Measurements from ENCODE around the gene INPP5E. TPM values are rescaled to one million over a fixed set of nuclear protein-coding genes. Genes with fewer than 3 reads are reported as not detected.

Gene INPP5E
- total RNA-seq, 6 experiments from 2014 or later, result 5.9 to 7.6 (median 6.0) TPM

- no peak for DNase-seq
- no peak overlapping the region for H3K4me3 ChIP-seq
- H3K4me1 ChIP-seq, result peaks cover 0 to 21% (median 5%) of the 10 kb centered on the region in 4 donors
- intact Hi-C loops (cut with DNase I), result no loop called here
- H3K27ac ChIP-seq, result no peak overlapping the region
- no peak for ATAC-seq
- H3K36me3 ChIP-seq, result peaks cover 0 to 9% (median 3%) of the 10 kb centered on the region in 4 donors
- no peak for TF ChIP-seq CTCF (IDR thresholded peaks at IDR 0.05)
- no peak for TF ChIP-seq POLR2A (IDR thresholded peaks at IDR 0.05)
- 82% methylated on average over 5 of the region's 17 CpGs for WGBS (ENCODE audit: insufficient coverage, low coverage, low lambda C conversion rate, missing lambda C conversion rate)
- H3K9me3 ChIP-seq, result no peaks in the 10 kb centered on the region
- H3K27me3 ChIP-seq, result no peaks in the 10 kb centered on the region
These were observed 5.0 kb downstream of the INPP5E start for GRCh38 chr9:136434580-136435169.

GRCh38 chr9:136433849-136434579 is 5.6 kb downstream of the INPP5E start:
- peaks cover 0 to 13% (median 3%) of the 10 kb centered on the region in 4 donors for H3K36me3 ChIP-seq

GRCh38 chr9:136433043-136433715 is 6.5 kb downstream of the INPP5E start:
- peaks cover 0 to 14% (median 2%) of the 10 kb centered on the region in 4 donors for H3K4me1 ChIP-seq
- WGBS (ENCODE audit: insufficient coverage, low coverage, low lambda C conversion rate, missing lambda C conversion rate), result 89% methylated on average over 7 of the region's 36 CpGs
- H3K36me3 ChIP-seq, result peaks cover 0 to 13% (median 3%) of the 10 kb centered on the region in 4 donors
- no peak for DNase-seq
- no peak for ATAC-seq
- no peak overlapping the region for H3K27ac ChIP-seq
- TF ChIP-seq CTCF (IDR thresholded peaks at IDR 0.05) (no peak), POLR2A (IDR thresholded peaks at IDR 0.05) (no peak)
- H3K4me3 ChIP-seq, result no peak overlapping the region
- H3K9me3 ChIP-seq, result no peaks in the 10 kb centered on the region
- intact Hi-C loops (cut with DNase I), result no loop called here
- no peaks in the 10 kb centered on the region for H3K27me3 ChIP-seq

More at GRCh38 chr9:136433849-136434579, 5.6 kb downstream of the INPP5E start:
- Histone ChIP-seq H3K4me3 (no peak overlapping the region), H3K27me3 (no peaks in the 10 kb centered on the region), H3K4me1 (peaks cover 0 to 21% (median 5%) of the 10 kb centered on the region in 4 donors), H3K9me3 (no peaks in the 10 kb centered on the region), H3K27ac (no peak overlapping the region)
- no peak for ATAC-seq
- TF ChIP-seq POLR2A (IDR thresholded peaks at IDR 0.05) (no peak), CTCF (IDR thresholded peaks at IDR 0.05) (no peak)
- no peak for DNase-seq
- intact Hi-C loops (cut with DNase I), result no loop called here
- WGBS (ENCODE audit: insufficient coverage, low coverage, low lambda C conversion rate, missing lambda C conversion rate), result 94% methylated on average over 10 of the region's 37 CpGs

GRCh38 chr9:136432591-136432990 is 7.1 kb downstream of the INPP5E start:
- no peak overlapping the region for H3K27ac ChIP-seq
- TF ChIP-seq CTCF (IDR thresholded peaks at IDR 0.05) (no peak), POLR2A (IDR thresholded peaks at IDR 0.05) (no peak)
- no peak overlapping the region for H3K4me3 ChIP-seq
- no peaks in the 10 kb centered on the region for H3K27me3 ChIP-seq
- peaks cover 0 to 8% (median 0%) of the 10 kb centered on the region in 4 donors for H3K4me1 ChIP-seq
- DNase-seq (no peak), ATAC-seq (no peak)
- no peaks in the 10 kb centered on the region for H3K9me3 ChIP-seq
- peaks cover 0 to 13% (median 3%) of the 10 kb centered on the region in 4 donors for H3K36me3 ChIP-seq
- 96% methylated on average over 7 of the region's 26 CpGs for WGBS (ENCODE audit: insufficient coverage, low coverage, low lambda C conversion rate, missing lambda C conversion rate)
- intact Hi-C loops (cut with DNase I), result no loop called here

Measured in right lobe of liver (tissue), 6 donors.